GM21723 (cell line): ENCODE measurements around the gene UGT1A6.
"Not testable (repeated sequence)": the region's sequence is repeated elsewhere in the genome, so short reads cannot be mapped to it uniquely, and the experiment has no call there.

Source experiments
- ATAC-seq: cut with Tn5 transposase; IDR thresholded peaks from one replicate; pipeline ENCODE4 v1.9.1; 2021; ENCODE audit warnings: mild to moderate bottlenecking, moderate library complexity; ENCODE audit not compliant: unreplicated experiment

The UGT1A6 gene

GRCh38 chr2:233714121-233714520 lies 21.4 kb downstream of the UGT1A6 start:
- ATAC-seq: no peak

GRCh38 chr2:233718552-233718951 lies 25.9 kb downstream of the UGT1A6 start, which contains the start of gene UGT1A4:
TSS of gene UGT1A4 (plus strand) at chr2:233718736. CDS start at chr2:233718821, 85 bp downstream.
- ATAC-seq: no peak

GRCh38 chr2:233728723-233729301 lies 36.1 kb downstream of the UGT1A6 start, which contains the start of gene UGT1A3:
TSS of gene UGT1A3 (plus strand) at chr2:233729042. CDS start at chr2:233729127, 85 bp downstream.
- ATAC-seq: no peak

- ATAC-seq: not testable (repeated sequence)
Observed at GRCh38 chr2:233736868-233737653, 44.4 kb downstream of the UGT1A6 start.

GRCh38 chr2:233740870-233741269 lies 48.2 kb downstream of the UGT1A6 start:
- no peak for ATAC-seq

GRCh38 chr2:233743464-233744259 lies 51.0 kb downstream of the UGT1A6 start:
- no peak for ATAC-seq

- no peak for ATAC-seq
Observed at GRCh38 chr2:233745073-233745755, 52.5 kb downstream of the UGT1A6 start.

- not testable (repeated sequence) for ATAC-seq
Observed at GRCh38 chr2:233745838-233746237, 53.1 kb downstream of the UGT1A6 start.

- no peak for ATAC-seq
Observed at GRCh38 chr2:233746475-233747282, 54.0 kb downstream of the UGT1A6 start.

GRCh38 chr2:233747283-233747544 lies 54.5 kb downstream of the UGT1A6 start:
- no peak for ATAC-seq

GRCh38 chr2:233750689-233751088 lies 58.0 kb downstream of the UGT1A6 start:
- not testable (repeated sequence) for ATAC-seq

- not testable (repeated sequence) for ATAC-seq
Observed at GRCh38 chr2:233751212-233752009, 58.7 kb downstream of the UGT1A6 start.

GRCh38 chr2:233754872-233755611 lies 62.4 kb downstream of the UGT1A6 start:
- ATAC-seq: no peak

GRCh38 chr2:233756429-233757081 lies 63.9 kb downstream of the UGT1A6 start:
- ATAC-seq: no peak

- ATAC-seq: no peak
Observed at GRCh38 chr2:233758141-233758540, 65.5 kb downstream of the UGT1A6 start.

- ATAC-seq: no peak
Observed at GRCh38 chr2:233758849-233759248, 66.2 kb downstream of the UGT1A6 start.

GRCh38 chr2:233760043-233760442 lies 67.4 kb downstream of the UGT1A6 start, which contains the start of gene UGT1A1:
TSS of gene UGT1A1 (plus strand) at chr2:233760270. CDS start at chr2:233760288, 18 bp downstream.
- ATAC-seq: no peak
